C4-2B (cell line): Measurements from ENCODE around the gene CDKN2AIPNL.

Source experiments
- ZFX ChIP-seq: fragments of 450-650 bp; IDR thresholded peaks from 2 replicates; pipeline ENCODE4 v1.6.1; 2017
- TF ChIP-seq, protein P1 (sequence below): fragments of 450-650 bp; conservative IDR thresholded peaks from 2 replicates; pipeline ENCODE4 v1.5.1; 2017; ENCODE audit warnings: mild to moderate bottlenecking

DNA sequence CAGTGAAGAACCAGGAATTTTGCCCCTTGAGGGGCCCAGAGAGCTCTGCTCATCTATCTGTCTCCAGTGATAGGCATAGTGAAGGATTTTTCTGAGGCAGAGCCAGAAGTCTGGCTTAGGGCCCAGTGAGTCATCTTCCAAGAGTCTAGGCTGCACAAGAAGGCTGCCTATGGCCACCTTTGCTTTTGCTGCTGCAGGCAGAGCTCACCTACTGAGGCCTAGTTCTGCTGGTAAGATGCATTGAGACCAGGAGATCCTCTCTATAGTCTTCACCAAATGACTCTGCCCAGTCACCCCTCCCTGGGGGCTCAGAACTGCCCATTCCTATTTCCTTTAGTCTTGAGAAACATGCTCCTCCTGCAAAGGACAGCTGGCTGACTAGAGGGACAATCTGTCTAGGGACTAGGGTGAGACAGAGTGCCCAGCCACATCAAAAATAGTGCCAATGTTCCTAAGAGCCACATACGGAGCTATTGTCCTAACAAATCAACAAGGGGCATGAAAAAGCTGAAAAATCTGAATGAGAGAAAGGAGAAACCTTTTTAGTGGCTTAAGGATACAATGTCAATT lies 40.3 kb upstream of the CDKN2AIPNL start:
- TF ChIP-seq, protein P1, sequence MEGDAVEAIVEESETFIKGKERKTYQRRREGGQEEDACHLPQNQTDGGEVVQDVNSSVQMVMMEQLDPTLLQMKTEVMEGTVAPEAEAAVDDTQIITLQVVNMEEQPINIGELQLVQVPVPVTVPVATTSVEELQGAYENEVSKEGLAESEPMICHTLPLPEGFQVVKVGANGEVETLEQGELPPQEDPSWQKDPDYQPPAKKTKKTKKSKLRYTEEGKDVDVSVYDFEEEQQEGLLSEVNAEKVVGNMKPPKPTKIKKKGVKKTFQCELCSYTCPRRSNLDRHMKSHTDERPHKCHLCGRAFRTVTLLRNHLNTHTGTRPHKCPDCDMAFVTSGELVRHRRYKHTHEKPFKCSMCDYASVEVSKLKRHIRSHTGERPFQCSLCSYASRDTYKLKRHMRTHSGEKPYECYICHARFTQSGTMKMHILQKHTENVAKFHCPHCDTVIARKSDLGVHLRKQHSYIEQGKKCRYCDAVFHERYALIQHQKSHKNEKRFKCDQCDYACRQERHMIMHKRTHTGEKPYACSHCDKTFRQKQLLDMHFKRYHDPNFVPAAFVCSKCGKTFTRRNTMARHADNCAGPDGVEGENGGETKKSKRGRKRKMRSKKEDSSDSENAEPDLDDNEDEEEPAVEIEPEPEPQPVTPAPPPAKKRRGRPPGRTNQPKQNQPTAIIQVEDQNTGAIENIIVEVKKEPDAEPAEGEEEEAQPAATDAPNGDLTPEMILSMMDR, result no peak
- no peak for TF ChIP-seq ZFX
